RWPE2 (cell line): ENCODE results near the gene PCDHB11.
A peak's percentile ranks its signal among the peaks of the same experiment; 100 is the strongest.
"Not testable (repeated sequence)": the region's sequence is repeated elsewhere in the genome, so short reads cannot be mapped to it uniquely, and the experiment has no call there.

Experiments used
- ATAC-seq: fragments of 200-7000 bp; cut with Tn5 transposase; 3 replicates; pipeline ENCODE4 v1.9.1; 2021; ENCODE audit warnings: low read depth
- DNase-seq: peaks from one replicate; pipeline ENCODE4 v3.0.0-alpha.2; 2020; ENCODE audit warnings: low spot score
- H3K27ac ChIP-seq: fragments of 450-650 bp; 2 replicates; pipeline ENCODE4 v1.5.1; 2017; ENCODE audit warnings: mild to moderate bottlenecking; ENCODE audit not compliant: poor library complexity, severe bottlenecking
- H3K27me3 ChIP-seq: fragments of 250-450 bp; sonication (Bioruptor Pico); 2 replicates; pipeline ENCODE4 v1.5.1; 2021; ENCODE audit warnings: mild to moderate bottlenecking, moderate library complexity; ENCODE audit not compliant: insufficient read depth, poor library complexity, severe bottlenecking
- H3K36me3 ChIP-seq: fragments of 250-450 bp; sonication (Bioruptor Pico); 2 replicates; pipeline ENCODE4 v1.5.1; 2020; ENCODE audit warnings: low read depth, mild to moderate bottlenecking, moderate library complexity
- H3K4me1 ChIP-seq: fragments of 250-450 bp; sonication (Bioruptor Pico); 2 replicates; pipeline ENCODE4 v1.5.1; 2021; ENCODE audit warnings: mild to moderate bottlenecking, moderate library complexity; ENCODE audit not compliant: insufficient read depth, poor library complexity, severe bottlenecking
- H3K4me3 ChIP-seq: fragments of 250-450 bp; sonication (Bioruptor Pico); 2 replicates; pipeline ENCODE4 v1.5.1; 2021; ENCODE audit warnings: mild to moderate bottlenecking, moderate library complexity; ENCODE audit not compliant: severe bottlenecking
- H3K9me3 ChIP-seq: fragments of 250-450 bp; sonication (Bioruptor Pico); 2 replicates; pipeline ENCODE4 v1.5.1; 2021; ENCODE audit warnings: mild to moderate bottlenecking, moderate library complexity; ENCODE audit not compliant: severe bottlenecking
- TF ChIP-seq, protein P1 (sequence below): fragments of 450-650 bp; IDR thresholded peaks from one replicate; pipeline ENCODE4 v1.5.1; 2017; ENCODE audit warnings: mild to moderate bottlenecking, moderate library complexity; ENCODE audit not compliant: poor library complexity, severe bottlenecking

PCDHB11 gene

DNA sequence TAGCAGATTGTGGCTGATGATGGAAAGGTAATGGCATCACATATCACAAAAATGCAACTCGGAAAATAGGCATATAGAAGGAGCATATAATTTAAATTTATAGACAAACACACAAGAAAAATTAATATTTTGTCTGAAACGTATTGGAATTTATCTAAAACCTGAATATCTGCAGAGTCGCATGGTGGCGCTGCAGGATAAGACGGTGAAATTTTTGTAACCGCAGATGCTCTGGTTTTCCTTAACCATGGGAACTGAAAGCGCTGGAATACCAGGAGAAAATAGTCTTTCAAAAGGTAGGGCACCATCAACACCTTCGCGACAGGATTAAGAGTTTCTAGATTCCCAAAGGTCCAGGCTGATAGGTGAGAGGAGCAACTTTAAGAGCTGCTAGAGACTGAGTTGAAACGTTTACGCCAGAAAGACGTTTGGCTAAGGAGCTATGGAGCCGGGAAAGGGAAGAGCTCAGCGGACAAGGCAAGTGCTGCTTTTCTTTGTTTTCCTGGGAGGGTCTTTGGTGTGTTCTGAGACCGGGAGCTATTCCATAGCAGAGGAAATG is 34.8 kb downstream of the PCDHB11 start:
- Histone ChIP-seq H3K4me1 (no peaks in the 10 kb centered on the region), H3K36me3 (no peaks in the 10 kb centered on the region), H3K9me3 (peaks cover 10% of the 10 kb centered on the region), H3K4me3 (no peak overlapping the region), H3K27me3 (peaks cover 16% of the 10 kb centered on the region), H3K27ac (no peak overlapping the region)
- ATAC-seq (no peak), DNase-seq (no peak)
- TF ChIP-seq, protein P1, sequence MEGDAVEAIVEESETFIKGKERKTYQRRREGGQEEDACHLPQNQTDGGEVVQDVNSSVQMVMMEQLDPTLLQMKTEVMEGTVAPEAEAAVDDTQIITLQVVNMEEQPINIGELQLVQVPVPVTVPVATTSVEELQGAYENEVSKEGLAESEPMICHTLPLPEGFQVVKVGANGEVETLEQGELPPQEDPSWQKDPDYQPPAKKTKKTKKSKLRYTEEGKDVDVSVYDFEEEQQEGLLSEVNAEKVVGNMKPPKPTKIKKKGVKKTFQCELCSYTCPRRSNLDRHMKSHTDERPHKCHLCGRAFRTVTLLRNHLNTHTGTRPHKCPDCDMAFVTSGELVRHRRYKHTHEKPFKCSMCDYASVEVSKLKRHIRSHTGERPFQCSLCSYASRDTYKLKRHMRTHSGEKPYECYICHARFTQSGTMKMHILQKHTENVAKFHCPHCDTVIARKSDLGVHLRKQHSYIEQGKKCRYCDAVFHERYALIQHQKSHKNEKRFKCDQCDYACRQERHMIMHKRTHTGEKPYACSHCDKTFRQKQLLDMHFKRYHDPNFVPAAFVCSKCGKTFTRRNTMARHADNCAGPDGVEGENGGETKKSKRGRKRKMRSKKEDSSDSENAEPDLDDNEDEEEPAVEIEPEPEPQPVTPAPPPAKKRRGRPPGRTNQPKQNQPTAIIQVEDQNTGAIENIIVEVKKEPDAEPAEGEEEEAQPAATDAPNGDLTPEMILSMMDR, result peak; percentile 43

DNA sequence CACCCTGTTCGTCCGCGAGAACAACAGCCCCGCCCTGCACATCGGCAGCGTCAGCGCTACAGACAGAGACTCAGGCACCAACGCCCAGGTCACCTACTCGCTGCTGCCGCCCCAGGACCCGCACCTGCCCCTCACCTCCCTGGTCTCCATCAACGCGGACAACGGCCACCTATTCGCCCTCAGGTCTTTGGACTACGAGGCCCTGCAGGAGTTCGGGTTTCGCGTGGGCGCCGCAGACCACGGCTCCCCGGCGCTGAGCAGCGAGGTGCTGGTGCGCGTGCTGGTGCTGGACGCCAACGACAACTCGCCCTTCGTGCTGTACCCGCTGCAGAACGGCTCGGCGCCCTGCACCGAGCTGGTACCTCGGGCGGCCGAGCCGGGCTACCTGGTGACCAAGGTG is 36.5 kb downstream of the PCDHB11 start:
- not testable (repeated sequence) for DNase-seq, H3K4me1 ChIP-seq, H3K4me3 ChIP-seq, ATAC-seq, H3K27ac ChIP-seq, H3K36me3 ChIP-seq
- peaks cover 24% of the 10 kb centered on the region for H3K27me3 ChIP-seq
- H3K9me3 ChIP-seq, result peaks cover 16% of the 10 kb centered on the region

DNA sequence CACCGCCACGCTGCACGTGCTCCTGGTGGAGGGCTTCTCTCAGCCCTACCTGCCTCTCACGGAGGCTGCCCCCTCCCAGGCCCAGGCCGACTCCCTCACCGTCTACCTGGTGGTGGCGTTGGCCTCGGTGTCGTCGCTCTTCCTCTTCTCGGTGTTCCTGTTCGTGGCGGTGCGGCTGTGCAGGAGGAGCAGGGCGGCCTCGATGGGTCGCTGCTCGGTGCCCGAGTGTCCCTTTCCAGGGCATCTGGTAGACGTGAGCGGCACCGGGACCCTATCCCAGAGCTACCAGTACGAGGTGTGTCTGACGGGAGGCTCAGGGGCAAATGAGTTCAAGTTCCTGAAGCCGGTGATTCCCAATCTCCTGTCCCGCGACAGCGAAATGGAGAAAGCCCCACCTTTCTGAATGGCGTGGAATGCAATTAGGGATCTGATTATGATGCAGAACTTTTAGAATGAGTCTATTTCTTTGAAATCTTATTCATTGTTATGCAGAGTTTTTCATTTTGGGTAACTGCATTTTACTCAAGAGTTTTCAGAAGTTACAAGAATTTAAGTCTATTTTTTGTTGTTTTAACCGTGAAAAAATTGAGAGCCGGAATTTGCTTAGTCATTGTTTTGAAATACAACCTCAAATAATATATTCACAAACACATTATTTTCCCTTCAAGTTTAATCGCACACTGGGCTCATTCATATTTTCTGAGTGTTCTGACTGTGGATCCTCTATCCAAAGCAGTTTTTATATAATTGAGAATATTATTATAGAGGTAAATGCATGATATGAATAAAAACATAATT is 37.3 kb downstream of the PCDHB11 start:
- Histone ChIP-seq H3K4me3 (no peak overlapping the region), H3K9me3 (peaks cover 16% of the 10 kb centered on the region), H3K36me3 (no peaks in the 10 kb centered on the region), H3K27ac (no peak overlapping the region), H3K27me3 (peaks cover 24% of the 10 kb centered on the region), H3K4me1 (no peaks in the 10 kb centered on the region)
- ATAC-seq (no peak), DNase-seq (no peak)
- TF ChIP-seq, protein P1, result no peak

DNA sequence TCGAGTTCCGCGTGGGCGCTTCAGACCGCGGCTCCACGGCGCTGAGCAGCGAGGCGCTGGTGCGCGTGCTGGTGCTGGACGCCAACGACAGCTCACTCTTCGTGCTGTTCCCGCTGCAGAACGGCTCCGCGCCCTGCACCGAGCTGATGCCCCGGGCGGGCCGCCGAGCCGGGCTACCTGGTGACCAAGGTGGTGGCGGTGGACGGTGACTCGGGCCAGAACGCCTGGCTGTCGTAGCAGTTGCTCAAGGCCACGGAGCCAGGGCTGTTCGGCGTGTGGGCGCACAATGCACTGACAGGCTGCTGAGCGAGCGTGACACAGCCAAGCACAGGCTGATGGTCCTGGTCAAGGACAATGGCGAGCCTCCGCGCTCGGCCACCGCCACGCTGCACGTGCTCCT is 42.1 kb downstream of the PCDHB11 start:
- TF ChIP-seq, protein P1, result no peak
- Histone ChIP-seq H3K27me3 (peaks cover 15% of the 10 kb centered on the region), H3K9me3 (peaks cover 20% of the 10 kb centered on the region), H3K4me3 (no peak overlapping the region), H3K4me1 (no peaks in the 10 kb centered on the region), H3K36me3 (no peaks in the 10 kb centered on the region), H3K27ac (no peak overlapping the region)
- DNase-seq (no peak), ATAC-seq (no peak)

DNA sequence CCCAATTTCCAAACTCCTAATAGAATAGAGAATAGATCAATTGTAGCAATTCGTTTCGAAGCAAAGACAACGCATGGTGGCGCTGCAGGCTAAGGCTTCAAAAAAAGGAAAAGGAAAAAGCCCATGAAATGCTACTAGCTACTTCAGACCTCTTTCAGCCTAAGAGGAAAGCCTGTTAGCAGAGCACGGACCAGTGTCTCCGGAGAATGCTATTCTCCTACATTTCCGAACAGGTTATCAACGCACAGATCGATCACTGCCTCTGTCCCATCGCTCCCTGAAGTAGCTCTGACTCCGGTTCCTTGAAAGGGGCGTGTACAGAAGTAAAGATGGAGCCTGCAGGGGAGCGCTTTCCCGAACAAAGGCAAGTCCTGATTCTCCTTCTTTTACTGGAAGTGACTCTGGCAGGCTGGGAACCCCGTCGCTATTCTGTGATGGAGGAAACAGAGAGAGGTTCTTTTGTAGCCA is 45.9 kb downstream of the PCDHB11 start, which contains the start of gene PCDHB15:
PCDHB15 (plus strand) TSS at position 146 of the 468 bp plus-strand sequence; CDS start at position 330, 184 bp downstream.
- peaks cover 28% of the 10 kb centered on the region for H3K9me3 ChIP-seq
- ATAC-seq, result no peak
- H3K4me3 ChIP-seq, result no peak within 1 kb of the TSS
- DNase-seq, result no peak
- peaks cover 6% of the 10 kb centered on the region for H3K27me3 ChIP-seq
- no peaks in the 10 kb centered on the region for H3K36me3 ChIP-seq
- no peaks in the 10 kb centered on the region for H3K4me1 ChIP-seq
- TF ChIP-seq, protein P1, result no peak
- H3K27ac ChIP-seq, result no peak within 1 kb of the TSS

DNA sequence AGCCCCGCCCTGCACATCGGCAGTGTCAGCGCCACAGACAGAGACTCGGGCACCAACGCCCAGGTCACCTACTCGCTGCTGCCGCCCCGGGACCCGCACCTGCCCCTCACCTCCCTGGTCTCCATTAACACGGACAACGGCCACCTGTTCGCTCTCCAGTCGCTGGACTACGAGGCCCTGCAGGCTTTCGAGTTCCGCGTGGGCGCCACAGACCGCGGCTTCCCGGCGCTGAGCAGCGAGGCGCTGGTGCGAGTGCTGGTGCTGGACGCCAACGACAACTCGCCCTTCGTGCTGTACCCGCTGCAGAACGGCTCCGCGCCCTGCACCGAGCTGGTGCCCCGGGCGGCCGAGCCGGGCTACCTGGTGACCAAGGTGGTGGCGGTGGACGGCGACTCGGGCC is 47.5 kb downstream of the PCDHB11 start:
- not testable (repeated sequence) for H3K4me3 ChIP-seq, ATAC-seq, H3K27me3 ChIP-seq, H3K36me3 ChIP-seq, H3K4me1 ChIP-seq, DNase-seq, H3K27ac ChIP-seq
- peaks cover 24% of the 10 kb centered on the region for H3K9me3 ChIP-seq

DNA sequence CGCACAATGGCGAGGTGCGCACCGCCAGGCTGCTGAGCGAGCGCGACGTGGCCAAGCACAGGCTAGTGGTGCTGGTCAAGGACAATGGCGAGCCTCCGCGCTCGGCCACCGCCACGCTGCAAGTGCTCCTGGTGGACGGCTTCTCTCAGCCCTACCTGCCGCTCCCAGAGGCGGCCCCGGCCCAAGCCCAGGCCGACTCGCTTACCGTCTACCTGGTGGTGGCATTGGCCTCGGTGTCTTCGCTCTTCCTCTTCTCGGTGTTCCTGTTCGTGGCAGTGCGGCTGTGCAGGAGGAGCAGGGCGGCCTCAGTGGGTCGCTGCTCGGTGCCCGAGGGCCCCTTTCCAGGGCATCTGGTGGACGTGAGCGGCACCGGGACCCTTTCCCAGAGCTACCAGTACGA is 48.0 kb downstream of the PCDHB11 start:
- not testable (repeated sequence) for H3K27ac ChIP-seq, ATAC-seq, H3K4me1 ChIP-seq, H3K36me3 ChIP-seq, DNase-seq, H3K4me3 ChIP-seq, H3K27me3 ChIP-seq
- H3K9me3 ChIP-seq, result peaks cover 28% of the 10 kb centered on the region
